Aorta (tissue), 5 donors: ENCODE results near the gene SNX27. TPM values are rescaled to one million over a fixed set of nuclear protein-coding genes. Genes with fewer than 3 reads are reported as not detected.

ENCODE experiments used
- ATAC-seq: fragments of 200-7000 bp; cut with Tn5 transposase; one replicate; pipeline ENCODE4 v1.9.1; 2022; ENCODE audit warnings: moderate library complexity; ENCODE audit not compliant: low FRiP score
- DNase-seq, 2 donors: peaks; one replicate each; pipeline ENCODE4 v3.0.0-alpha.2; 2020
- H3K27ac ChIP-seq, 2 donors: one replicate each; pipeline ENCODE4 v1.5.1; 2013; ENCODE audit warnings: low read length in 2 of 2, mild to moderate bottlenecking in 2 of 2, moderate library complexity in 2 of 2, control low read depth in 1 of 2, inconsistent platforms in 1 of 2, low read depth in 1 of 2
- H3K27me3 ChIP-seq, 2 donors: one replicate each; pipeline ENCODE4 v1.6.1; 2013; ENCODE audit warnings: control low read depth in 1 of 2, low read length in 1 of 2, mild to moderate bottlenecking in 1 of 2, moderate library complexity in 1 of 2; ENCODE audit not compliant: insufficient read depth in 2 of 2, control insufficient read depth in 1 of 2
- H3K36me3 ChIP-seq, 2 donors: one replicate each; pipeline ENCODE4 v1.6.1; 2013; ENCODE audit warnings: control low read depth in 1 of 2, low read length in 1 of 2, mild to moderate bottlenecking in 1 of 2; ENCODE audit not compliant: insufficient read depth in 2 of 2, control insufficient read depth in 1 of 2
- H3K4me1 ChIP-seq, 2 donors: one replicate each; pipeline ENCODE4 v1.6.1; 2013; ENCODE audit warnings: low read length in 2 of 2, control low read depth in 1 of 2, mild to moderate bottlenecking in 1 of 2, moderate library complexity in 1 of 2; ENCODE audit not compliant: insufficient read depth in 2 of 2, control insufficient read depth in 1 of 2
- H3K4me3 ChIP-seq, 2 donors: one replicate each; pipeline ENCODE4 v1.5.1; 2013; ENCODE audit warnings: low read length in 2 of 2, control low read depth in 1 of 2, mild to moderate bottlenecking in 1 of 2
- H3K9me3 ChIP-seq: one replicate; pipeline ENCODE4 v1.6.1; 2013; ENCODE audit warnings: mild to moderate bottlenecking, low read length; ENCODE audit not compliant: control insufficient read depth
- WGBS, 2 donors: extraction: QIAGEN DNeasy Blood & Tissue Kit; methylation state at CpG; one replicate each; pipeline ENCODE4 v1.1.7; 2013; 5-methylcytosine and 5-hydroxymethylcytosine counted together
- intact Hi-C, 2 donors: fragments of 100-400 bp; cut with DNase I; formaldehyde crosslinking; loops; one replicate each; pipeline versions ENCODE4 v1.14.2 to v1.15.0; 2022
- polyA plus RNA-seq, 2 donors: library from polyadenylated mRNA; stranded (reverse); fragments of 200-250 nt; gene quantifications; one replicate each; pipeline ENCODE4 v1.2.3, GENCODE V29; 2013
- total RNA-seq, 2 donors: library from RNA; stranded (reverse); fragmentation: NEBNext Ultra II Directional; extraction: Animal tissue kit (Norgen Biotek cat#: 25700); gene quantifications; one replicate each; pipeline ENCODE4 v1.2.1, GENCODE V29; 2021
- donor health status: healthy with polysubstance abuse.
- donor health status: Bipolar disorder and iron deficiency.
- donor health status: DM: no; HTN: no; CAD: no.
- donor health status: DM: no; HTN: no; CAD: no.
- donor health status: DM: yes; HTN: yes; CAD: no.

Gene SNX27
- total and polyA plus RNA-seq, 4 donors: 5.6 to 48.0 (median 20.5) TPM

- no peak for ATAC-seq
- intact Hi-C loops: no loop called here
- H3K36me3 ChIP-seq: peaks cover 7 to 19% of the 10 kb centered on the region in 2 donors
Observed at GRCh38 chr1:151578941-151579340, 32.9 kb upstream of the SNX27 start.

GRCh38 chr1:151579436-151580225 lies 32.2 kb upstream of the SNX27 start:
- no peak for DNase-seq
- H3K27me3 ChIP-seq: no peaks in the 10 kb centered on the region
- 77 to 82% methylated on average over 8 of the region's 8 CpGs for WGBS, 2 donors
- no peak overlapping the region for H3K27ac ChIP-seq
- H3K36me3 ChIP-seq: peaks cover 7 to 16% of the 10 kb centered on the region in 2 donors
- no peaks in the 10 kb centered on the region for H3K9me3 ChIP-seq
- intact Hi-C loops: no loop called here
- no peak for ATAC-seq
- no peaks in the 10 kb centered on the region for H3K4me1 ChIP-seq
- no peak overlapping the region for H3K4me3 ChIP-seq

More at GRCh38 chr1:151578941-151579340, 32.9 kb upstream of the SNX27 start:
- Histone ChIP-seq H3K4me1 (no peaks in the 10 kb centered on the region), H3K9me3 (no peaks in the 10 kb centered on the region), H3K4me3 (no peak overlapping the region), H3K27me3 (no peaks in the 10 kb centered on the region), H3K27ac (no peak overlapping the region)
- WGBS, 2 donors: 70 to 89% methylated on average over 1 of the region's 1 CpG
- no peak for DNase-seq

DNA sequence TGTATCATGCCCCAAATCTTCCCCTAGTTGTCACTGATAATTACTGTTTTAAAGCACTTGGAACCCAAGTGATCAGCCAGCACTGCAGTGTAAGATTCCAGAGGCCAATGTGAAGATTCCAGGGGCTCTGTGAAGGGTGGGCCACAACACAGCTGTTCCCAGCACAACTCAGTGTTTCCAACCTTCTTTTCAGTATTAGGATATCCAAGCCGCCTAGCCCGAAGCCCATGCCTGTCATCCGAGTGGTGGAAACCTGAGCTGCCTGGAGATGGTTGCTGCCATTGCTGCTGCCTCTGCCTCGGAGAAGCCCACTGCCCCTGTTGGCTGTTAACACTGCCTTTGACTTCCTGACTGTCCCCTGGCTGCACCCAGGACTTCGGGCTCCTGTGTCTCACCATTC lies 30.4 kb upstream of the SNX27 start:
- ATAC-seq: no peak

DNA sequence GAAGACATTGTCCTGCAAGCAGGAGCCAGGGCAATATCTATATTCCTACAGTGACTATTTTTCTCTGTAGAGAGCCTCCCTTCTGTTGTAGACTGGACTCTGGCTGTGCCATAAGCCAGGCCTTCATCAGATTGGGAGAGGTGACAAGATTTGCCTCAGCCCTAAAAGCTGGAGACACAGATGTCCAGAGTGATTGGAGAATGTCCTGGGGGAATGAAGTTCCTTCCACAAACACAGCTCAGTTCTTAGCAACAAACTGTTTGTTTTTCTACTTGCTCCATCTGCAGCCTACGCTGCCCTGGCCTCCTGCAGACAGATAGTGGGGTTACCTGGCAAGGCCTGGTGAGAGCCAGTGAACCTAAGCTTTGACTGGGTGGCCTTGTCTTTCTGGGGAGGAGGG lies 29.9 kb upstream of the SNX27 start:
- ATAC-seq: no peak
- peaks cover 0 to 11% of the 10 kb centered on the region in 2 donors for H3K36me3 ChIP-seq
- 88 to 89% methylated on average over 1 of the region's 1 CpG for WGBS, 2 donors

More for the DNA sequence above, 30.4 kb upstream of the SNX27 start:
- Histone ChIP-seq H3K36me3 (peaks cover 0 to 11% of the 10 kb centered on the region in 2 donors), H3K4me3 (no peak overlapping the region), H3K9me3 (no peaks in the 10 kb centered on the region), H3K4me1 (no peaks in the 10 kb centered on the region), H3K27ac (no peak overlapping the region), H3K27me3 (no peaks in the 10 kb centered on the region)
- intact Hi-C loops: no loop called here
- WGBS, 2 donors: 48 to 61% methylated on average over 5 of the region's 5 CpGs
- DNase-seq: no peak

GRCh38 chr1:151583796-151584195 lies 28.1 kb upstream of the SNX27 start:
- no peak overlapping the region for H3K27ac ChIP-seq
- ATAC-seq (no peak), DNase-seq (no peak)
- peaks cover 0 to 8% of the 10 kb centered on the region in 2 donors for H3K36me3 ChIP-seq
- intact Hi-C loops: no loop called here
- H3K4me1 ChIP-seq: no peaks in the 10 kb centered on the region
- no peaks in the 10 kb centered on the region for H3K9me3 ChIP-seq
- 54 to 65% methylated on average over 2 of the region's 2 CpGs for WGBS, 2 donors
- H3K4me3 ChIP-seq: no peak overlapping the region
- no peaks in the 10 kb centered on the region for H3K27me3 ChIP-seq

More for the DNA sequence above, 29.9 kb upstream of the SNX27 start:
- Histone ChIP-seq H3K27ac (no peak overlapping the region), H3K27me3 (no peaks in the 10 kb centered on the region), H3K4me1 (no peaks in the 10 kb centered on the region), H3K4me3 (no peak overlapping the region), H3K9me3 (no peaks in the 10 kb centered on the region)
- no peak for DNase-seq
- intact Hi-C loops: no loop called here

DNA sequence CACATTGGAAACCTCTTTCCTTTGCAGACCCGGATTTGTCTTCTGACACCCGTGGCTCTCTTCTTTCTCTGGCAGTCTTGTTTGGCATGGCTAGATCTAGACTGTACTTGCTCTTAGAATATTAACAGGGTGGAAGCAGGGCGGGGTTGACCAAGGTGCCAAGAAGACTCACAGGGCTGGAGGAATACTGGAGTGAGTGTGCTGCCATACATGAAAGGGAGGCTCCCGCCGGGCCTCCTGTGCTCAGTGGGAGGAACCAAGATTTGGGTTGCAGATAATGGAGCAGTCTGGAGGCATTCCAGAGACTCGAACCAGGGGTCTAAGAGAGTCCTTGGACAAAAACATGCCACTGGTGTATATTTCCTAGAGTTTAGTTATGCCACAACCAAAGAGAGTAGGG lies 27.6 kb upstream of the SNX27 start:
- Histone ChIP-seq H3K4me1 (no peaks in the 10 kb centered on the region), H3K4me3 (no peak overlapping the region), H3K36me3 (peaks cover 0 to 8% of the 10 kb centered on the region in 2 donors), H3K9me3 (no peaks in the 10 kb centered on the region), H3K27ac (no peak overlapping the region), H3K27me3 (no peaks in the 10 kb centered on the region)
- intact Hi-C loops: no loop called here
- ATAC-seq: peak; percentile 26
- WGBS, 2 donors: 62 to 73% methylated on average over 6 of the region's 6 CpGs
- DNase-seq: no peak

- Histone ChIP-seq H3K9me3 (no peaks in the 10 kb centered on the region), H3K36me3 (peaks cover 0 to 7% of the 10 kb centered on the region in 2 donors), H3K27me3 (no peaks in the 10 kb centered on the region), H3K27ac (no peak overlapping the region), H3K4me3 (no peak overlapping the region), H3K4me1 (no peaks in the 10 kb centered on the region)
- intact Hi-C loops: no loop called here
- ATAC-seq (no peak), DNase-seq (no peak)
- 74 to 77% methylated on average over 7 of the region's 7 CpGs for WGBS, 2 donors
Observed at GRCh38 chr1:151584780-151585179, 27.1 kb upstream of the SNX27 start.

DNA sequence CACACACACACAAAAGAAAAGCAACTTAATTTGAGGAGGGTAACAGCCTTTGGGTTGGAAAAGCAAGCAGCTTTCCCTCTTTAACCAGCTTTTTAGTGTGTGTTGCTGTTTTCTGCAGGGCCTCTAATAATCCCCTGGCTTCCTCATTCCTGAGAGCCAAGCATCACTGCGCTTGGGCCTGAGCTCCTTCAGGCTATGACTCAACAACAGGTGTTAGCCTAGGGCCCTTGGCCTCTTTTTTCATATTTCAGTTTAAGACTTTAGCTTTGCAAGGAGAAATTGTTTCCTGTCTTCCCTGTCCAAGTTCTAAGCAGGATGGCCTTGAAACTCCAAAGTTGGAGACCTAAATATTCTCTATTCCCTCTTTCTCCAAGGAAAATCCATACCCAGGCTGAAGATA lies 26.2 kb upstream of the SNX27 start:
- intact Hi-C loops: no loop called here
- H3K9me3 ChIP-seq: no peaks in the 10 kb centered on the region
- H3K4me1 ChIP-seq: no peaks in the 10 kb centered on the region
- no peaks in the 10 kb centered on the region for H3K27me3 ChIP-seq
- 0 to 62% methylated on average over 1 of the region's 1 CpG for WGBS, 2 donors
- H3K4me3 ChIP-seq: no peak overlapping the region
- H3K36me3 ChIP-seq: peaks cover 0 to 6% of the 10 kb centered on the region in 2 donors
- ATAC-seq (no peak), DNase-seq (no peak)
- no peak overlapping the region for H3K27ac ChIP-seq

DNA sequence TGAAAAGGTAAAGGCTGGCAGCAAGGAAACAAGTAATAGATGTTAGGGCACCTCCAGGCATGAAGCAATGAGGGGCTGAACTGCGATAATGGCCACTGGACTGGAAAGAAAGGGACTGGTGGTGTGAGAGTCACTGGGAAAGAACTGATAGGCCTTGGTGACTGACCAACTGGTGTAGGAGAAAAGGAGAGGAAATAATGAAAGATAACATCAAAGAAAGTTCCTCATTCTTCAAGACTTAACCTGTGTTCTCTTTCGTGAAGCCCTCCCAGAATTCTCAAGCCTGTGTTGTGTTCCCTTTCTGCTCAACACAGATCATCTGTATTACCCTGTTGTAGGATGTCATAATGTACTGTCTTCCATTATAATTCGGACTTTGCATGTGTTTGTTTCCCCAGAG lies 20.9 kb upstream of the SNX27 start:
- Histone ChIP-seq H3K4me3 (no peak overlapping the region), H3K4me1 (no peaks in the 10 kb centered on the region), H3K9me3 (no peaks in the 10 kb centered on the region), H3K27me3 (no peaks in the 10 kb centered on the region), H3K36me3 (no peaks in the 10 kb centered on the region), H3K27ac (no peak overlapping the region)
- intact Hi-C loops: loop anchor here in 1 of 2 donors (10.0 kb wide), 1 partner anchor 56 kb away; no protein-coding TSS in a partner anchor
- WGBS, 2 donors: 91% methylated on average over 3 of the region's 3 CpGs
- ATAC-seq (no peak), DNase-seq (no peak)
